Amniotic epithelial cell (primary cell): ENCODE measurements around the gene NCOA7.

Source experiments
- DNase-seq: peaks from one replicate; pipeline ENCODE4 v3.0.0-alpha.2; 2010; ENCODE audit warnings: low read depth

Gene NCOA7, protein sequence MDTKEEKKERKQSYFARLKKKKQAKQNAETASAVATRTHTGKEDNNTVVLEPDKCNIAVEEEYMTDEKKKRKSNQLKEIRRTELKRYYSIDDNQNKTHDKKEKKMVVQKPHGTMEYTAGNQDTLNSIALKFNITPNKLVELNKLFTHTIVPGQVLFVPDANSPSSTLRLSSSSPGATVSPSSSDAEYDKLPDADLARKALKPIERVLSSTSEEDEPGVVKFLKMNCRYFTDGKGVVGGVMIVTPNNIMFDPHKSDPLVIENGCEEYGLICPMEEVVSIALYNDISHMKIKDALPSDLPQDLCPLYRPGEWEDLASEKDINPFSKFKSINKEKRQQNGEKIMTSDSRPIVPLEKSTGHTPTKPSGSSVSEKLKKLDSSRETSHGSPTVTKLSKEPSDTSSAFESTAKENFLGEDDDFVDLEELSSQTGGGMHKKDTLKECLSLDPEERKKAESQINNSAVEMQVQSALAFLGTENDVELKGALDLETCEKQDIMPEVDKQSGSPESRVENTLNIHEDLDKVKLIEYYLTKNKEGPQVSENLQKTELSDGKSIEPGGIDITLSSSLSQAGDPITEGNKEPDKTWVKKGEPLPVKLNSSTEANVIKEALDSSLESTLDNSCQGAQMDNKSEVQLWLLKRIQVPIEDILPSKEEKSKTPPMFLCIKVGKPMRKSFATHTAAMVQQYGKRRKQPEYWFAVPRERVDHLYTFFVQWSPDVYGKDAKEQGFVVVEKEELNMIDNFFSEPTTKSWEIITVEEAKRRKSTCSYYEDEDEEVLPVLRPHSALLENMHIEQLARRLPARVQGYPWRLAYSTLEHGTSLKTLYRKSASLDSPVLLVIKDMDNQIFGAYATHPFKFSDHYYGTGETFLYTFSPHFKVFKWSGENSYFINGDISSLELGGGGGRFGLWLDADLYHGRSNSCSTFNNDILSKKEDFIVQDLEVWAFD

GRCh38 chr6:125790358-125791150 is at the start of gene NCOA7:
Gene NCOA7, plus strand, starts transcription at chr6:125790960. Its CDS starts 24,395 bp downstream, at chr6:125815355.
- peak; percentile 69 for DNase-seq

- DNase-seq, result no peak
Measured at GRCh38 chr6:125741336-125741735, 49.4 kb upstream of the NCOA7 start.

- no peak for DNase-seq
Measured at GRCh38 chr6:125742024-125742423, 48.7 kb upstream of the NCOA7 start.

GRCh38 chr6:125742464-125743120 is 48.2 kb upstream of the NCOA7 start:
- DNase-seq, result no peak

- DNase-seq, result no peak
Measured at GRCh38 chr6:125743604-125744003, 47.2 kb upstream of the NCOA7 start.

DNA sequence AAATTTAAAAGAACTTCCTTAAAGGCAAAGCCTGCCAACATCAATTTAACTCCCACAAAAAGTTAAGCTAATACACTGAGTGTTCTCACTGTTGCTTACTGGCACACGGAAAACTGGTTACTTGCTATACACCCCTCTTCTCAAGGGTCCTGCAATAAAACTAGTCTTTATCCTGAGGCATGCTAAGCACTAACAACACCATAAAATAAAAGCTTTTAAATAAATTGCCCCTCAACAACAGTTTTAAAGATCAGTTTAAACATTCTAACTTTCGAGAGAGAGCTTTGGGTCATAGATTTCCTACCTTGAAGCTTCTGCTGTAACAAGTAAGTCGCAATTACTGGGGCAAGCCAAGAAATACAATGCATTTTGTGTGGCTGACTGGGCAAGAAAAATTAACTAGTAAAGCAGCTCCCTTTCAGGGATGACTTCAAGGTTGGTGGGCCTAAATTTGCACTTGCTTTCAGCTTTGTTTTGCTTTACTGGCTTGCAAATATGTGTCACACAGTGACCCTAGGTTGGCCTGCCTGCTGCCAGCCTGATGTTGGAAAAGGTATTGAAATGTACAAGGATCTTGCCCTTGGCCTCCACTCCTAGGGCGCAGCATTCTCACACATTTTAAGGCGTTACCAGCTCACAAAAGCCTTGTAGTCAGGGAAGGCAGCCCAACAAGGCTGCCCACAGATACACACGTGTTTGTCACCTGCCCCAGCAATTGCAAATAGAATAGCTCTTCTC is 45.3 kb upstream of the NCOA7 start:
- DNase-seq, result no peak

GRCh38 chr6:125746019-125746414 is 44.7 kb upstream of the NCOA7 start:
- no peak for DNase-seq

- no peak for DNase-seq
Measured at GRCh38 chr6:125746731-125747588, 43.8 kb upstream of the NCOA7 start.

- DNase-seq, result no peak
Measured at GRCh38 chr6:125747589-125748405, 43.0 kb upstream of the NCOA7 start.

DNA sequence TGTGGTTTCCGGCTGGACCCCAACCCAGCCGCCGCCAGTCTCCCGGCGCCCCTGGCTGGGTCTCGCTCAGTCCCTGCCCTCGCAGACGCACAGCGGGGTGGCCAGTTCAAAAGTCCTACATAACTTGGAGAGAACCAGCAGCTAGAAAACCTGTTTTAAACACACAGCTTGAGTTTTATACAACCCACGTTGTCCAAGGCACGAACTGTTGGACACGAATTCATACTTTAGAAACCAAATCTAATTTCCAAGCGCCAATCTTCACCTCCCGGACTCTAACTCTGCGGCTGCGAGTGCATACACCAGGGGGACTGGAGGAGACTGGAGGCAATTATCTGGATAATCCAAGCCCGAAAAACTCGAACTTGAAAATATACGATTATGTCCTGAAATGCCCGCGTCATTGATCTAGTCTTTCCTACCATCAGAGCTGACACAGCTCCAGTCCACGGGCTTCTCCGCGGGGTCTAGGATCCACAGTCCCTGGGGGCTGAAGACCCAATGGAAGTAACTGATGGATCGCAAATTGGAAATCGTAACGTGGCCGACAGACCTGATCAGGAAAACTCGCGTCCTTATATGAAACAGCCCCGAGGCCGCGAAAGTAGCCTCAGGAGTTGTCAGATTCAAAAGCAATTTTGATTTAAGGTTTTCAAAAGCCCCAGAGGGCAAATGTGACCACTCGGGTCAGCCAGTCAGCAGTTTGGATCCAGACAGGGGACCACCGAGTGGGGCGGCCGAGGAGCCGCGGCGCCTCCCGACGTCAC is 42.2 kb upstream of the NCOA7 start:
- no peak for DNase-seq

- DNase-seq, result peak; percentile 78
Measured at GRCh38 chr6:125749173-125749864, 41.4 kb upstream of the NCOA7 start, which contains the start of gene HEY2. Gene HEY2, plus strand, starts transcription at chr6:125749632. Its CDS starts 145 bp downstream, at chr6:125749777.

DNA sequence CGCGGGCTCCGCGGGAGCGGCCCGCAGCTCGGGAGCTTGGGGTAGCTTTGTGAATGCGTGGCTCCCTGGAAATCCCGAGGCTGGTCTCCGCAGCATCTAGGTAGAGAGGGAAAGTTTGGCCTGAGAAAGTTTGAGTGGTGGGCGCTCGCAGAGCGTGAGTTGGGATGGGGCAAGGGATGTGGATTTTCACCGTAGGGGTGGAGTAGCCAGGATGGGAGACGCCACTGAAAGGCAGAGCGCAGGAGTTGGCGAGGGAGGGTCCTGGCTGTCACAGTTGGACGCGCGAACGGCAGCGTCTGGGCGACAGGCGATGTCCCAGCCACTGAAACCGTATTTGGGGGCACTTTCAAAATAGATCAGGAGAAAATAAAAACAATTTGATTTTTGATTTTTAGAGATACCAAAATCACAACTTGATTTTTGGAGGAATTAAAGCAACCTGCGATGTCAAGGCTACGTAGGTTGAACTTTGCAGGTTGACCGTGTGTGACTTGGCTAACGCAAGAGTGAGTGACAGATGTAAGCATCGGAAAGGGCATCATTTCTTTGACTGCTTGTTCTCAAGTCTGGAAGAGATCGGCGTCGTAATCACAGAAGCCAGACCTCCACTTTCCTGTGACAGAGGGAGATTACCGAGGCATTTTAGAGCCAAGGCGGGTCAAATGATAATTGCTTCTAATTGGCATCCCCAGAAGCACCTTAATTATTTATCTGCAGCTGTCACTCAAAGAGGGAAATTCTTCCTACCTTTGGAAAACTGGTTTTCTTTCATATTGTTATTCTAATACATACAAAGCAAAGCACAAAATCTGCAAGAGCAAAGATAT is 40.7 kb upstream of the NCOA7 start:
- no peak for DNase-seq

DNA sequence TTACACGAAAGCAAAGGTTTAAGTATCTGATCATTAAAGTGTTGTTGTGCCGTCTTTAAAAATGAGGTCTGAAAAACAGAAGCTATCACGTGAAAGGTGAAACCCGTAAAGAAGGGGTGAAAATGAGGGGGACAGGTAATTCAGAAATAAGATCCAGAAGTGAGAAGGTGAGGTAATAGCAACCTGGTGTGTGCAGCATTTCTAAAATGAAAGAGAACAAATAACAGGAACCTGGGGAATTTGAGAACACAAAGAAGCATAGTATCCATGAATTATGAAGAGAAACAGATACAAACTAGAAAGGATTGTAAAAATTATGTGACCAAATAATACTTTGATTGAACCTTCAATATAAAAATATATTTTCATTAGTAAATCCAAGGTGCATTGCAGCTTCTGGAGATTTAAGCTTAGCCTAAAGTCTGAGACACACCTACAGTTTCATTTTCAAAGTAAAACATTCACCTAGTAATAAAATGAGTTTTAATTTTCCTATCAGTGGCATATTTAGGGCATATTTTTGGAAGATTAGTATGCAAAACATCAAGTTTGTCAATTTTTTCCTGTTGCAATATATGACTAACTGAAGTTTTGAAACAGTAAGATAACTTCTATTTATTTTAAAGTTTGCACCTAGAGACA is 39.9 kb upstream of the NCOA7 start:
- DNase-seq, result no peak

- no peak for DNase-seq
Measured at GRCh38 chr6:125751334-125751916, 39.3 kb upstream of the NCOA7 start.

DNA sequence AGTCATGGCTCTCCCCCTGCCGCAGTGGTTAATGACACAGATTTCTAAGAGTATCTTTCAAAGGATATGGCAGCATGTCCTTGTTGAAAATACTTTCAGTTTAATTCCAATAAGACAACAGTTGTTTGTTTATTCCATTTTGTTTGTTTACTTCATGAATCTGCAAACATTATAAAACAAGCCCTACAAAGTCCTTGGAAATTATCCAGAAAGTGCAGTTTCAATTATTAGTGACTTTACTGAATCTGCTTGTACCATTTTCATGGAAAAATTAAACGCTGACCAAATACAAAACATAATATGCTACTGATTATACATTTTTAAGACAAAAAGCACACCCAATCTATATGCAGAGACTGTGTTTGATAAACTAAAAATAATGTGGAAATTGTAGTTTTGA is 38.0 kb upstream of the NCOA7 start:
- no peak for DNase-seq
